D341Med (cell line): ENCODE results near the gene PRSS22.

Experiments
- DNase-seq: peaks from one replicate; pipeline ENCODE4 v3.0.0; 2012; ENCODE audit warnings: low spot score

PRSS22 gene

GRCh38 chr16:2828876-2829430 lies 29.0 kb downstream of the PRSS22 start:
- DNase-seq = no peak

GRCh38 chr16:2828521-2828840 lies 29.5 kb downstream of the PRSS22 start:
- no peak for DNase-seq

GRCh38 chr16:2827831-2828520 lies 30.0 kb downstream of the PRSS22 start:
- DNase-seq = no peak

GRCh38 chr16:2827374-2827791 lies 30.6 kb downstream of the PRSS22 start:
- DNase-seq = no peak

- no peak for DNase-seq
Observed at GRCh38 chr16:2826591-2827373, 31.2 kb downstream of the PRSS22 start.

- no peak for DNase-seq
Observed at GRCh38 chr16:2825906-2826305, 32.1 kb downstream of the PRSS22 start.

GRCh38 chr16:2825049-2825742 lies 32.8 kb downstream of the PRSS22 start:
- no peak for DNase-seq

- DNase-seq = no peak
Observed at GRCh38 chr16:2824626-2825025, 33.3 kb downstream of the PRSS22 start.

- DNase-seq = no peak
Observed at GRCh38 chr16:2822496-2822895, 35.5 kb downstream of the PRSS22 start.

- DNase-seq = no peak
Observed at GRCh38 chr16:2822158-2822495, 35.8 kb downstream of the PRSS22 start.

- DNase-seq = no peak
Observed at GRCh38 chr16:2821487-2822157, 36.3 kb downstream of the PRSS22 start.

- DNase-seq = no peak
Observed at GRCh38 chr16:2820836-2821486, 37.0 kb downstream of the PRSS22 start.

GRCh38 chr16:2819939-2820835 lies 37.8 kb downstream of the PRSS22 start:
- DNase-seq = no peak

- DNase-seq = no peak
Observed at GRCh38 chr16:2819179-2819938, 38.6 kb downstream of the PRSS22 start.

- DNase-seq = no peak
Observed at GRCh38 chr16:2818272-2818876, 39.6 kb downstream of the PRSS22 start.

GRCh38 chr16:2817340-2818271 lies 40.4 kb downstream of the PRSS22 start:
- DNase-seq = no peak

GRCh38 chr16:2816751-2817339 lies 41.1 kb downstream of the PRSS22 start, which contains the start of gene PRSS21:
Gene PRSS21, plus strand, starts transcription at chr16:2817237. Its CDS starts 32 bp downstream, at chr16:2817269.
- no peak for DNase-seq

- no peak for DNase-seq
Observed at GRCh38 chr16:2815299-2815771, 42.6 kb downstream of the PRSS22 start.
